Activated gamma-delta T cell (primary cell): ENCODE results near the gene COQ5.
"Not testable (repeated sequence)": the region's sequence is repeated elsewhere in the genome, so short reads cannot be mapped to it uniquely, and the experiment has no call there.

Experiments used
- DNase-seq: peaks from one replicate; lab custom pipeline; 2025; lab: John Stamatoyannopoulos, UW
- total RNA-seq, 2 donors: gene quantifications; one replicate each; lab custom pipeline; 2026; lab: John Stamatoyannopoulos, UW

The COQ5 gene
- total RNA-seq, result 20.4 to 23.2 reads per million in 2 donors

GRCh38 chr12:120528861-120529525, at the start of gene COQ5:
Gene COQ5, minus strand, starts transcription at chr12:120529158. Its CDS starts 17 bp downstream, at chr12:120529141.
- peak; percentile 66 for DNase-seq

GRCh38 chr12:120574106-120574505, 45.1 kb upstream of the COQ5 start:
- DNase-seq, result no peak

- no peak for DNase-seq
These were observed 44.6 kb upstream of the COQ5 start for GRCh38 chr12:120573560-120573959.

GRCh38 chr12:120571299-120571698, 42.3 kb upstream of the COQ5 start:
- DNase-seq, result no peak

- DNase-seq, result no peak
These were observed 34.5 kb upstream of the COQ5 start for GRCh38 chr12:120563495-120563894.

- DNase-seq, result no peak
These were observed 33.9 kb upstream of the COQ5 start for GRCh38 chr12:120562906-120563305.

- DNase-seq, result no peak
These were observed 28.6 kb upstream of the COQ5 start for GRCh38 chr12:120557589-120557988.

- no peak for DNase-seq
These were observed 25.7 kb upstream of the COQ5 start for GRCh38 chr12:120554678-120555077.

GRCh38 chr12:120546050-120546386, 17.1 kb upstream of the COQ5 start:
- DNase-seq, result no peak

- DNase-seq, result no peak
These were observed 15.7 kb upstream of the COQ5 start for GRCh38 chr12:120544691-120545090.

GRCh38 chr12:120542166-120542565, 13.2 kb upstream of the COQ5 start:
- no peak for DNase-seq

GRCh38 chr12:120540445-120540844, 11.5 kb upstream of the COQ5 start:
- DNase-seq, result no peak

- DNase-seq, result no peak
These were observed 10.3 kb upstream of the COQ5 start for GRCh38 chr12:120539303-120539702.

GRCh38 chr12:120538281-120539156, 9.6 kb upstream of the COQ5 start:
- no peak for DNase-seq

GRCh38 chr12:120537856-120538220, 8.9 kb upstream of the COQ5 start:
- DNase-seq, result no peak

GRCh38 chr12:120536064-120536791, 7.3 kb upstream of the COQ5 start:
- no peak for DNase-seq

GRCh38 chr12:120534703-120535655, 6.0 kb upstream of the COQ5 start:
- peak; percentile 48 for DNase-seq

GRCh38 chr12:120534203-120534702, 5.3 kb upstream of the COQ5 start, which contains the start of gene RNF10:
Gene RNF10, plus strand, starts transcription at chr12:120534356. Its CDS starts 456 bp downstream, at chr12:120534812.
- peak; percentile 48 for DNase-seq

- no peak for DNase-seq
These were observed 3.8 kb upstream of the COQ5 start for GRCh38 chr12:120532701-120533238.

- DNase-seq, result not testable (repeated sequence)
These were observed 1.4 kb upstream of the COQ5 start for GRCh38 chr12:120530418-120530761.
